GM21447 (cell line): ENCODE results near the gene BCL2L11.
A peak's percentile ranks its signal among the peaks of the same experiment; 100 is the strongest.

Source experiments
- ATAC-seq: cut with Tn5 transposase; IDR thresholded peaks from one replicate; pipeline ENCODE4 v1.9.1; 2021; ENCODE audit not compliant: unreplicated experiment

The BCL2L11 gene

GRCh38 chr2:111167076-111167862, 46.6 kb downstream of the BCL2L11 start:
- no peak for ATAC-seq

GRCh38 chr2:111167863-111168162, 47.1 kb downstream of the BCL2L11 start:
- no peak for ATAC-seq

- ATAC-seq = peak; percentile 79
Measured at GRCh38 chr2:111168528-111169239, 48.0 kb downstream of the BCL2L11 start.

GRCh38 chr2:111169268-111169667, 48.6 kb downstream of the BCL2L11 start:
- ATAC-seq = no peak

- no peak for ATAC-seq
Measured at GRCh38 chr2:111169924-111170323, 49.2 kb downstream of the BCL2L11 start.

- ATAC-seq = no peak
Measured at GRCh38 chr2:111171337-111171930, 50.7 kb downstream of the BCL2L11 start.

- ATAC-seq = no peak
Measured at GRCh38 chr2:111172666-111173065, 52.0 kb downstream of the BCL2L11 start.

GRCh38 chr2:111173338-111173737, 52.6 kb downstream of the BCL2L11 start:
- no peak for ATAC-seq

- ATAC-seq = no peak
Measured at GRCh38 chr2:111173856-111174255, 53.1 kb downstream of the BCL2L11 start.

GRCh38 chr2:111175615-111176014, 54.9 kb downstream of the BCL2L11 start:
- ATAC-seq = no peak

- ATAC-seq = no peak
Measured at GRCh38 chr2:111176388-111176787, 55.7 kb downstream of the BCL2L11 start.

- ATAC-seq = no peak
Measured at GRCh38 chr2:111176867-111177266, 56.2 kb downstream of the BCL2L11 start.

- ATAC-seq = no peak
Measured at GRCh38 chr2:111178296-111178695, 57.6 kb downstream of the BCL2L11 start.

GRCh38 chr2:111178730-111179405, 58.2 kb downstream of the BCL2L11 start:
- ATAC-seq = no peak

- no peak for ATAC-seq
Measured at GRCh38 chr2:111182121-111182520, 61.4 kb downstream of the BCL2L11 start.

GRCh38 chr2:111182740-111183139, 62.0 kb downstream of the BCL2L11 start:
- no peak for ATAC-seq

GRCh38 chr2:111184725-111185310, 64.1 kb downstream of the BCL2L11 start:
- no peak for ATAC-seq

- no peak for ATAC-seq
Measured at GRCh38 chr2:111185361-111186022, 64.8 kb downstream of the BCL2L11 start.

- no peak for ATAC-seq
Measured at GRCh38 chr2:111186121-111186715, 65.5 kb downstream of the BCL2L11 start.

GRCh38 chr2:111186933-111187332, 66.2 kb downstream of the BCL2L11 start:
- ATAC-seq = no peak
